Liver (tissue), 9 donors: Measurements from ENCODE around the gene PHTF1. TPM values are rescaled to one million over a fixed set of nuclear protein-coding genes. Genes with fewer than 3 reads are reported as not detected.
"Not testable (repeated sequence)": the region's sequence is repeated elsewhere in the genome, so short reads cannot be mapped to it uniquely, and the experiment has no call there.

Source experiments
- DNase-seq: peaks from one replicate; pipeline ENCODE4 v3.0.0-alpha.2; 2017; ENCODE audit warnings: low spot score
- H3K27ac ChIP-seq, 2 donors: one replicate each; pipeline ENCODE4 v1.7.0; 2013; ENCODE audit warnings: inconsistent platforms in 2 of 2, low read length in 2 of 2, control low read depth in 1 of 2, low read depth in 1 of 2, mild to moderate bottlenecking in 1 of 2
- H3K27me3 ChIP-seq, 4 donors: one replicate each; pipeline versions ENCODE4 v1.6.1 to v1.7.0; 2013; ENCODE audit warnings: low read length in 3 of 4, inconsistent platforms in 1 of 4, mild to moderate bottlenecking in 1 of 4, moderate library complexity in 1 of 4; ENCODE audit not compliant: control insufficient read depth in 4 of 4, insufficient read depth in 4 of 4
- H3K36me3 ChIP-seq, 4 donors: one replicate each; pipeline versions ENCODE4 v1.6.1 to v1.7.0; 2013; ENCODE audit warnings: low read length in 3 of 4, mild to moderate bottlenecking in 3 of 4, low read depth in 1 of 4, moderate library complexity in 1 of 4; ENCODE audit not compliant: control insufficient read depth in 4 of 4, insufficient read depth in 3 of 4
- H3K4me1 ChIP-seq, 4 donors: one replicate each; pipeline versions ENCODE4 v1.6.1 to v1.7.0; 2013; ENCODE audit warnings: low read length in 3 of 4, mild to moderate bottlenecking in 3 of 4, moderate library complexity in 1 of 4; ENCODE audit not compliant: control insufficient read depth in 4 of 4, insufficient read depth in 4 of 4
- H3K4me3 ChIP-seq, 3 donors: one replicate each; pipeline versions ENCODE4 v1.6.1 to v1.7.0; 2013; ENCODE audit warnings: low read length in 3 of 3, control low read depth in 1 of 3, low read depth in 1 of 3, mild to moderate bottlenecking in 1 of 3
- H3K9ac ChIP-seq, 2 donors: one replicate each; pipeline ENCODE4 v1.7.0; 2013; ENCODE audit warnings: low read length in 2 of 2, mild to moderate bottlenecking in 2 of 2, moderate library complexity in 2 of 2, control low read depth in 1 of 2, low read depth in 1 of 2
- H3K9me3 ChIP-seq, 4 donors: one replicate each; pipeline versions ENCODE4 v1.6.1 to v1.7.0; 2013; ENCODE audit warnings: low read length in 3 of 4; ENCODE audit not compliant: control insufficient read depth in 4 of 4
- FOXA2 ChIP-seq: IDR thresholded peaks from 2 replicates; pipeline ENCODE4 v1.6.1; 2016; ENCODE audit warnings: antibody characterized with exemption
- GABPA ChIP-seq, 2 donors: IDR thresholded peaks in 1 of 2; conservative IDR thresholded peaks in 1 of 2; 2 replicates each; pipeline ENCODE4 v1.6.1; 2016; ENCODE audit warnings: antibody characterized with exemption in 2 of 2, mild to moderate bottlenecking in 1 of 2, moderate library complexity in 1 of 2
- HNF4A ChIP-seq, 2 donors: conservative IDR thresholded peaks; 2 replicates each; pipeline ENCODE4 v1.6.1; 2016; ENCODE audit warnings: antibody characterized with exemption in 2 of 2, mild to moderate bottlenecking in 2 of 2
- HNF4G ChIP-seq: IDR thresholded peaks from 2 replicates; pipeline ENCODE4 v1.6.1; 2016; ENCODE audit warnings: antibody characterized with exemption
- JUND ChIP-seq, 2 donors: IDR thresholded peaks; 2 replicates each; pipeline ENCODE4 v1.6.1; 2016; ENCODE audit warnings: antibody characterized with exemption in 2 of 2
- RAD21 ChIP-seq, 2 donors: IDR thresholded peaks; 2 replicates each; pipeline ENCODE4 v1.6.1; 2016; ENCODE audit warnings: antibody characterized with exemption in 2 of 2, mild to moderate bottlenecking in 2 of 2
- RXRA ChIP-seq, 2 donors: IDR thresholded peaks; 2 replicates each; pipeline ENCODE4 v1.6.1; 2017 to 2018; ENCODE audit warnings: antibody characterized with exemption in 2 of 2, mild to moderate bottlenecking in 1 of 2
- SP1 ChIP-seq: IDR thresholded peaks from 2 replicates; pipeline ENCODE4 v1.6.1; 2018; ENCODE audit warnings: antibody characterized with exemption, mild to moderate bottlenecking
- TAF1 ChIP-seq: conservative IDR thresholded peaks from 2 replicates; pipeline ENCODE4 v1.6.1; 2016; ENCODE audit warnings: antibody characterized with exemption, mild to moderate bottlenecking
- YY1 ChIP-seq: IDR thresholded peaks from 2 replicates; pipeline ENCODE4 v1.6.1; 2016; ENCODE audit warnings: antibody characterized with exemption, mild to moderate bottlenecking
- WGBS: extraction: QIAGEN DNeasy Blood & Tissue Kit; methylation state at CpG from one replicate; pipeline ENCODE4 v1.1.7; 2013; 5-methylcytosine and 5-hydroxymethylcytosine counted together
- polyA plus RNA-seq, 2 donors: library from polyadenylated mRNA; stranded (reverse) in 1 of 2; unstranded in 1 of 2; fragments of 200-250 nt in 1 of 2; fragments of >200 nt in 1 of 2; fragmentation: Nextera tagmentation in 1 of 2; extraction: Ambion mirVana in 1 of 2; gene quantifications; one replicate each; pipeline versions ENCODE4 v1.2.1 to v1.2.3, GENCODE V29; 2013 to 2015
- total RNA-seq, 2 donors: library from RNA; depleted of rRNA; stranded (reverse); fragments of >200 nt; gene quantifications; one replicate each; pipeline ENCODE4 v1.2.3, GENCODE V29; 2014
- TF ChIP-seq, protein P1 (sequence below): IDR thresholded peaks from 2 replicates; pipeline ENCODE4 v1.6.1; 2016; ENCODE audit warnings: antibody characterized with exemption, mild to moderate bottlenecking
- TF ChIP-seq, protein P2 (sequence below): fragments of 150-350 bp; IDR thresholded peaks from 2 replicates; pipeline ENCODE4 v1.5.1; 2017; ENCODE audit warnings: improper control_type of control experiment, low read depth, low read length; ENCODE audit not compliant: missing input control
- TF ChIP-seq, protein P3 (sequence below): IDR thresholded peaks from 2 replicates; pipeline ENCODE4 v1.6.1; 2016; ENCODE audit warnings: antibody characterized with exemption
- TF ChIP-seq, protein P4 (sequence below): IDR thresholded peaks from 2 replicates; pipeline ENCODE4 v1.6.1; 2016; ENCODE audit warnings: antibody characterized with exemption
- TF ChIP-seq, protein P5 (sequence below): IDR thresholded peaks from 2 replicates; pipeline ENCODE4 v1.6.1; 2016; ENCODE audit warnings: antibody characterized with exemption
- donor health status: healthy.
- donor health status: healthy.
- donor health status: healthy.
- donor health status: healthy.
- donor health status: healthy.

Gene PHTF1
- total and polyA plus RNA-seq, 4 donors, result 3.2 to 14.0 (median 7.3) TPM

DNA sequence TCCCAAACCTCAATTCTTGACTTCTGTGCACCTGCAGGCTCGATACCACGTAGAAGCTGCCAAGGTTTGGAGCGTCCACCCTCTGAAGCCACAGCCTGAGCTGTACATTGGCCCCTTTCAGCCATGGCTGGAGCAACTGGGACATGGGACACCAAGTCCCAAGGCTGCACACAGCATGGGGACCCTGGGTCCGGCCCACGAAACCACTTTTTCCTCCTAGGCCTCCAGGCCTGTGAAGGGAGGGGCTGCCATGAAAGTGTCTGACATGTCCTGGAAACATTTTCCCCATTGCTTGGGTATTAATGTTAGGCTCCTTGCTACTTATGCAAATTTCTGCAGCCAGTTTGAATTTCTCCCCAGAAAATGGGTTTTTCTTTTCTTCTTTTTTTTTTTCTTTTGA is 40.7 kb downstream of the PHTF1 start:
- DNase-seq, H3K9me3 ChIP-seq, H3K27me3 ChIP-seq, H3K4me1 ChIP-seq, H3K9ac ChIP-seq, H3K4me3 ChIP-seq, H3K27ac ChIP-seq, H3K36me3 ChIP-seq: not testable (repeated sequence)
- WGBS, result 98% methylated on average over 5 of the region's 5 CpGs

DNA sequence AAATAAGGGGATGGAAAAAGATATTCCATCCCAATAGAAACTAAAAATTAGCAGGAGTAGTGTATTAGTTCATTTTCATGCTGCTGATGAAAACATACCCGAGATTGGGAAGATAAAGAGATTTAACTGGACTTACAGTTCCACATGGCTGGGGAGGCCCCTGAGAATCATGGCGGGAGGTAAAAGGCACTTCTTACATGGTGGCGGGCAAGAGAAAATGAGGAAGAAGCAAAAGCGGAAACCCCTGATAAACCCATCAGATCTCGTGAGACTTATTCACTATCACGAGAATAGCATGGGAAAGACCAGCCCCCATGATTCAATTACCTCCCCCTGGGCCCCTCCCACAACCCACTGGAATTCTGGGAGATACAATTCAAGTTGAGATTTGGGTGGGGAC is 41.8 kb downstream of the PHTF1 start:
- not testable (repeated sequence) for H3K4me1 ChIP-seq, H3K27ac ChIP-seq, DNase-seq, H3K36me3 ChIP-seq, H3K9me3 ChIP-seq, H3K4me3 ChIP-seq, H3K27me3 ChIP-seq, H3K9ac ChIP-seq
- 98% methylated on average over 6 of the region's 6 CpGs for WGBS

DNA sequence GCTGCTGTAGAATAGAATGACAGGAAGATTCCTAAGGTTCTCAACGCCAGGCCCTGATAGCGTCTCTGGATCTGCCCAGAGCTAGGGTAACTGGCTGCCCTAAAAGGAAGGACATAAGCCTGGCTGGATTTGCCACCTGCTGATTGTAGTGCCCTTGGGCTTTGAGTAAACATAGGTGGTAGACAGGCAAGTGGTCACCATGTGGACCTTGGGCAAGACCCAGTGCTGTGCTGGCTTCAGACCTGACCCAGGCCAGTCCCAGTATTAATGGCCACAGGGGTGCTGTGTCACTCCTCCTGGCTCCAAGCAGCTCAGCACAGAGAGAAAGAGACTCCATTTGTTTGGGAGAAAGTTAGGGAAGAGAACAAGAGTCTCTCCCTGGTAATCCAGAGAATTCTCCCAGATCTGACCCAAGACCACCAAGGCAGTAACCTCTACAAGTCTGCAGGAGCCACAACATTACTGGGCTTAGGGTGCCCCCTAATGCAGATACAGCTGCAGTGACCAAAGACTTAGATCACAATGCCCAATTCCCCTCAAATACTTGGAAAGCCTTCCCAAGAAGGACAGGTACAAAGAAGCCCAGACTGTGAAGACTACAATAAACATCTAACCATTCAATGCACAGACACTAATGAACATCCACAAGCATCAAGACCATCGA is 44.5 kb downstream of the PHTF1 start:
- Histone ChIP-seq H3K27me3 (no peaks in the 10 kb centered on the region), H3K9me3 (peaks cover 0 to 2% (median 0%) of the 10 kb centered on the region in 4 donors), H3K4me1 (no peaks in the 10 kb centered on the region), H3K27ac (no peak overlapping the region), H3K36me3 (peaks cover 6 to 10% (median 8%) of the 10 kb centered on the region in 4 donors), H3K9ac (no peak overlapping the region), H3K4me3 (no peak overlapping the region)
- TF ChIP-seq TAF1 (no peak), RAD21 (IDR thresholded peaks at IDR 0.05) (no peak), SP1 (no peak), GABPA (IDR thresholded peaks at IDR 0.05 in 1 of 2, conservative IDR thresholded peaks at IDR 0.05 in 1 of 2) (no peak), YY1 (no peak), HNF4G (no peak), FOXA2 (no peak), JUND (IDR thresholded peaks at IDR 0.05) (no peak), HNF4A (conservative IDR thresholded peaks at IDR 0.05) (no peak), RXRA (IDR thresholded peaks at IDR 0.05) (no peak)
- TF ChIP-seq, protein P1, sequence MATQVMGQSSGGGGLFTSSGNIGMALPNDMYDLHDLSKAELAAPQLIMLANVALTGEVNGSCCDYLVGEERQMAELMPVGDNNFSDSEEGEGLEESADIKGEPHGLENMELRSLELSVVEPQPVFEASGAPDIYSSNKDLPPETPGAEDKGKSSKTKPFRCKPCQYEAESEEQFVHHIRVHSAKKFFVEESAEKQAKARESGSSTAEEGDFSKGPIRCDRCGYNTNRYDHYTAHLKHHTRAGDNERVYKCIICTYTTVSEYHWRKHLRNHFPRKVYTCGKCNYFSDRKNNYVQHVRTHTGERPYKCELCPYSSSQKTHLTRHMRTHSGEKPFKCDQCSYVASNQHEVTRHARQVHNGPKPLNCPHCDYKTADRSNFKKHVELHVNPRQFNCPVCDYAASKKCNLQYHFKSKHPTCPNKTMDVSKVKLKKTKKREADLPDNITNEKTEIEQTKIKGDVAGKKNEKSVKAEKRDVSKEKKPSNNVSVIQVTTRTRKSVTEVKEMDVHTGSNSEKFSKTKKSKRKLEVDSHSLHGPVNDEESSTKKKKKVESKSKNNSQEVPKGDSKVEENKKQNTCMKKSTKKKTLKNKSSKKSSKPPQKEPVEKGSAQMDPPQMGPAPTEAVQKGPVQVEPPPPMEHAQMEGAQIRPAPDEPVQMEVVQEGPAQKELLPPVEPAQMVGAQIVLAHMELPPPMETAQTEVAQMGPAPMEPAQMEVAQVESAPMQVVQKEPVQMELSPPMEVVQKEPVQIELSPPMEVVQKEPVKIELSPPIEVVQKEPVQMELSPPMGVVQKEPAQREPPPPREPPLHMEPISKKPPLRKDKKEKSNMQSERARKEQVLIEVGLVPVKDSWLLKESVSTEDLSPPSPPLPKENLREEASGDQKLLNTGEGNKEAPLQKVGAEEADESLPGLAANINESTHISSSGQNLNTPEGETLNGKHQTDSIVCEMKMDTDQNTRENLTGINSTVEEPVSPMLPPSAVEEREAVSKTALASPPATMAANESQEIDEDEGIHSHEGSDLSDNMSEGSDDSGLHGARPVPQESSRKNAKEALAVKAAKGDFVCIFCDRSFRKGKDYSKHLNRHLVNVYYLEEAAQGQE, result no peak
- 95% methylated on average over 3 of the region's 3 CpGs for WGBS
- no peak for DNase-seq

DNA sequence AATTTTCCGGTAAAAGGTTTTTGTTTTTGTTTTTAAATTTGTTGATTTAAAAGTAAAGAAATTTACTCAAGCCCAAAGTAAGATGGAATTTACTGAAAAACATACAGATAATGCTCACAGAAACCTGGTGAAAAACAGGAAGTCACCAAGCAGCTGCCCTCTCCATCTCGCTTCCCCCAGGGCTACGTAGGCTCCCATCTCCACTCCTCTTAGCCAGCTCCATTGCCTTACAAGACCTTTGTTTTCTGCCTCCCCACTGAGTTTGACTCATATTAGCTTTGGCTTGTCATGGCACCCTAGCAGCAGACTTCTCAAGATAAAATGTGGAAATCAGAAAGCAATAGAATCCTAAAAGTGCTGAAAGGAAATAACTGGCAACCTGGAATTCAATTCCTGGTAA is 57.9 kb downstream of the PHTF1 start:
- DNase-seq, result no peak
- H3K36me3 ChIP-seq, result peaks cover 0 to 10% (median 4%) of the 10 kb centered on the region in 4 donors
- 88% methylated on average over 3 of the region's 3 CpGs for WGBS

More for the DNA sequence above, 57.9 kb downstream of the PHTF1 start:
- H3K4me3 ChIP-seq, result no peak overlapping the region
- H3K9ac ChIP-seq, result no peak overlapping the region
- TF ChIP-seq HNF4A (conservative IDR thresholded peaks at IDR 0.05), result no peak
- TF ChIP-seq, protein P2, sequence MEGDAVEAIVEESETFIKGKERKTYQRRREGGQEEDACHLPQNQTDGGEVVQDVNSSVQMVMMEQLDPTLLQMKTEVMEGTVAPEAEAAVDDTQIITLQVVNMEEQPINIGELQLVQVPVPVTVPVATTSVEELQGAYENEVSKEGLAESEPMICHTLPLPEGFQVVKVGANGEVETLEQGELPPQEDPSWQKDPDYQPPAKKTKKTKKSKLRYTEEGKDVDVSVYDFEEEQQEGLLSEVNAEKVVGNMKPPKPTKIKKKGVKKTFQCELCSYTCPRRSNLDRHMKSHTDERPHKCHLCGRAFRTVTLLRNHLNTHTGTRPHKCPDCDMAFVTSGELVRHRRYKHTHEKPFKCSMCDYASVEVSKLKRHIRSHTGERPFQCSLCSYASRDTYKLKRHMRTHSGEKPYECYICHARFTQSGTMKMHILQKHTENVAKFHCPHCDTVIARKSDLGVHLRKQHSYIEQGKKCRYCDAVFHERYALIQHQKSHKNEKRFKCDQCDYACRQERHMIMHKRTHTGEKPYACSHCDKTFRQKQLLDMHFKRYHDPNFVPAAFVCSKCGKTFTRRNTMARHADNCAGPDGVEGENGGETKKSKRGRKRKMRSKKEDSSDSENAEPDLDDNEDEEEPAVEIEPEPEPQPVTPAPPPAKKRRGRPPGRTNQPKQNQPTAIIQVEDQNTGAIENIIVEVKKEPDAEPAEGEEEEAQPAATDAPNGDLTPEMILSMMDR, result no peak
- no peak for TF ChIP-seq HNF4G
- TF ChIP-seq, protein P3, sequence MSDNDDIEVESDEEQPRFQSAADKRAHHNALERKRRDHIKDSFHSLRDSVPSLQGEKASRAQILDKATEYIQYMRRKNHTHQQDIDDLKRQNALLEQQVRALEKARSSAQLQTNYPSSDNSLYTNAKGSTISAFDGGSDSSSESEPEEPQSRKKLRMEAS, result no peak
- no peak for TF ChIP-seq FOXA2
- no peak for TF ChIP-seq YY1
- TF ChIP-seq, protein P4, sequence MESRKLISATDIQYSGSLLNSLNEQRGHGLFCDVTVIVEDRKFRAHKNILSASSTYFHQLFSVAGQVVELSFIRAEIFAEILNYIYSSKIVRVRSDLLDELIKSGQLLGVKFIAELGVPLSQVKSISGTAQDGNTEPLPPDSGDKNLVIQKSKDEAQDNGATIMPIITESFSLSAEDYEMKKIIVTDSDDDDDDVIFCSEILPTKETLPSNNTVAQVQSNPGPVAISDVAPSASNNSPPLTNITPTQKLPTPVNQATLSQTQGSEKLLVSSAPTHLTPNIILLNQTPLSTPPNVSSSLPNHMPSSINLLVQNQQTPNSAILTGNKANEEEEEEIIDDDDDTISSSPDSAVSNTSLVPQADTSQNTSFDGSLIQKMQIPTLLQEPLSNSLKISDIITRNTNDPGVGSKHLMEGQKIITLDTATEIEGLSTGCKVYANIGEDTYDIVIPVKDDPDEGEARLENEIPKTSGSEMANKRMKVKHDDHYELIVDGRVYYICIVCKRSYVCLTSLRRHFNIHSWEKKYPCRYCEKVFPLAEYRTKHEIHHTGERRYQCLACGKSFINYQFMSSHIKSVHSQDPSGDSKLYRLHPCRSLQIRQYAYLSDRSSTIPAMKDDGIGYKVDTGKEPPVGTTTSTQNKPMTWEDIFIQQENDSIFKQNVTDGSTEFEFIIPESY, result no peak
- no peak for TF ChIP-seq GABPA (IDR thresholded peaks at IDR 0.05 in 1 of 2, conservative IDR thresholded peaks at IDR 0.05 in 1 of 2)
- TF ChIP-seq, protein P5, sequence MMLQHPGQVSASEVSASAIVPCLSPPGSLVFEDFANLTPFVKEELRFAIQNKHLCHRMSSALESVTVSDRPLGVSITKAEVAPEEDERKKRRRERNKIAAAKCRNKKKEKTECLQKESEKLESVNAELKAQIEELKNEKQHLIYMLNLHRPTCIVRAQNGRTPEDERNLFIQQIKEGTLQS, result no peak
- H3K4me1 ChIP-seq, result no peaks in the 10 kb centered on the region
- H3K9me3 ChIP-seq, result no peaks in the 10 kb centered on the region
- no peaks in the 10 kb centered on the region for H3K27me3 ChIP-seq
- H3K27ac ChIP-seq, result no peak overlapping the region
